H1 (cell line): ENCODE measurements around the gene CTXN1. TPM values are rescaled to one million over a fixed set of nuclear protein-coding genes. Genes with fewer than 3 reads are reported as not detected.

Experiments used
- ASH2L ChIP-seq: fragments of 200-600, 300-600 bp; sonication (generic); IDR thresholded peaks from one replicate; pipeline ENCODE4 v1.7.1; 2017; ENCODE audit warnings: low read length
- BCL11A ChIP-seq, 2 experiments: IDR thresholded peaks; one replicate each; pipeline ENCODE4 v1.6.1; 2011; ENCODE audit warnings: low read depth in 2 of 2, low read length in 2 of 2, mild to moderate bottlenecking in 2 of 2
- CBX5 ChIP-seq: fragments of 300-800, 300-1000 bp; sonication (generic); IDR thresholded peaks from 2 replicates; pipeline ENCODE4 v1.7.1; 2016; ENCODE audit warnings: antibody characterized with exemption, low read length, low read depth
- CREB1 ChIP-seq: IDR thresholded peaks from 2 replicates; pipeline ENCODE4 v1.6.1; 2012; ENCODE audit warnings: inconsistent platforms
- CTBP2 ChIP-seq: IDR thresholded peaks from 2 replicates; pipeline ENCODE4 v1.7.0; 2011; ENCODE audit warnings: borderline replicate concordance, mild to moderate bottlenecking, moderate library complexity, mixed read lengths, low read length; ENCODE audit not compliant: insufficient read depth, insufficient read length
- CTCF ChIP-seq, 3 experiments: IDR thresholded peaks; 1 replicate in 2 of 3; 2 replicates in 1 of 3; pipeline versions ENCODE4 v1.5.1 to v1.6.1; 2011; ENCODE audit warnings: low read length in 3 of 3, mild to moderate bottlenecking in 3 of 3, inconsistent platforms in 2 of 3, low read depth in 1 of 3, moderate library complexity in 1 of 3; ENCODE audit not compliant: insufficient read depth in 1 of 3; ENCODE audit errors: control extremely low read depth in 1 of 3
- EP300 ChIP-seq, 2 experiments: IDR thresholded peaks; 1 replicate in 1 of 2; 2 replicates in 1 of 2; pipeline ENCODE4 v1.6.1; 2011 to 2012; ENCODE audit warnings: low read depth in 2 of 2, low read length in 2 of 2, mild to moderate bottlenecking in 2 of 2, borderline replicate concordance in 1 of 2, inconsistent platforms in 1 of 2, moderate library complexity in 1 of 2
- EZH2 ChIP-seq: fragments of 200-600 bp; sonication (generic); IDR thresholded peaks from 2 replicates; pipeline ENCODE4 v1.7.1; 2012; ENCODE audit warnings: low read depth, mild to moderate bottlenecking, moderate library complexity, low read length, inconsistent platforms; ENCODE audit not compliant: severe bottlenecking
- FOSL1 ChIP-seq: IDR thresholded peaks from 2 replicates; pipeline ENCODE4 v1.6.1; 2011; ENCODE audit warnings: mild to moderate bottlenecking, low read depth, low read length, moderate library complexity; ENCODE audit not compliant: insufficient read depth
- HDAC2 ChIP-seq, 2 experiments: fragments of 300-600 bp in 1 of 2; sonication (generic) in 1 of 2; IDR thresholded peaks; 2 replicates each; pipeline ENCODE4 v1.6.1; 2011 to 2012; ENCODE audit warnings: low read depth in 2 of 2, low read length in 2 of 2, mild to moderate bottlenecking in 2 of 2, moderate library complexity in 2 of 2, borderline replicate concordance in 1 of 2, inconsistent platforms in 1 of 2
- JUN ChIP-seq: IDR thresholded peaks from 2 replicates; pipeline ENCODE4 v1.6.1; 2011; ENCODE audit warnings: low read depth, mild to moderate bottlenecking, improper control_type of control experiment, low read length
- JUND ChIP-seq: IDR thresholded peaks from 2 replicates; pipeline ENCODE4 v1.6.1; 2011; ENCODE audit warnings: mild to moderate bottlenecking, improper control_type of control experiment, low read length
- KDM1A ChIP-seq: fragments of 200-600, 300-600 bp; sonication (generic); IDR thresholded peaks from 2 replicates; pipeline ENCODE4 v1.7.1; 2016; ENCODE audit warnings: mild to moderate bottlenecking, low read length, borderline replicate concordance
- KDM5A ChIP-seq: fragments of 200-600 bp; IDR thresholded peaks from 2 replicates; pipeline ENCODE4 v1.7.1; 2012; ENCODE audit warnings: mild to moderate bottlenecking, low read length, inconsistent platforms, mixed read lengths
- POLR2A ChIP-seq, 2 experiments: IDR thresholded peaks; 1 replicate in 1 of 2; 2 replicates in 1 of 2; pipeline ENCODE4 v1.6.1; 2011; ENCODE audit warnings: low read depth in 2 of 2, low read length in 2 of 2, mild to moderate bottlenecking in 2 of 2; ENCODE audit errors: control extremely low read depth in 1 of 2
- RBBP5 ChIP-seq: IDR thresholded peaks from 2 replicates; pipeline ENCODE4 v1.7.1; 2012; ENCODE audit warnings: low read depth, mild to moderate bottlenecking, inconsistent platforms, low read length, moderate library complexity, borderline replicate concordance
- SAP30 ChIP-seq: fragments of 300-600 bp; sonication (generic); IDR thresholded peaks from 2 replicates; pipeline ENCODE4 v1.7.1; 2012; ENCODE audit warnings: low read length, moderate library complexity, mild to moderate bottlenecking, inconsistent platforms; ENCODE audit not compliant: insufficient read depth, insufficient replicate concordance
- SRF ChIP-seq: IDR thresholded peaks from 2 replicates; pipeline ENCODE4 v1.6.1; 2011; ENCODE audit warnings: mild to moderate bottlenecking, low read depth, low read length, moderate library complexity
- TBP ChIP-seq: IDR thresholded peaks from 2 replicates; pipeline ENCODE4 v1.6.1; 2011; ENCODE audit warnings: low read depth, low read length, improper control_type of control experiment
- TEAD4 ChIP-seq: IDR thresholded peaks from 2 replicates; pipeline ENCODE4 v1.6.1; 2012; ENCODE audit warnings: low read depth, low read length, inconsistent platforms, mixed read lengths
- ZNF274 ChIP-seq: IDR thresholded peaks from 2 replicates; pipeline ENCODE4 v1.7.0; 2012; ENCODE audit warnings: low read length, borderline replicate concordance; ENCODE audit errors: extremely low read depth
- polyA plus RNA-seq, 7 experiments: library from polyadenylated mRNA; depleted of rRNA in 3 of 7; stranded (reverse) in 5 of 7; unstranded in 2 of 7; fragments of >200 nt in 5 of 7; fragments of 200-250 nt in 2 of 7; gene quantifications; 1 replicate in 5 of 7; 2 replicates in 1 of 7; 4 replicates in 1 of 7; pipeline versions ENCODE4 v1.2.1 to v1.2.3, GENCODE V29; 2011 to 2013; ENCODE audit warnings: missing spikeins in 2 of 7, mixed read lengths in 2 of 7
- total RNA-seq: library from RNA; stranded (reverse); fragmentation: NEBNext Ultra II Directional; extraction: Animal tissue kit (Norgen Biotek cat#: 25700); gene quantifications from 2 replicates; pipeline ENCODE4 v1.2.1, GENCODE V29; 2021

CTXN1 gene
- total and polyA plus RNA-seq, 2 of the 8 experiments (the other 6 are each of a cell fraction or from before 2014, with no cell fraction given), result 16.4 to 58.0 TPM

GRCh38 chr19:7916103-7916954, 9.6 kb downstream of the CTXN1 start (continued):
- TF ChIP-seq KDM5A (no peak), TBP (peak; percentile 89), SRF (no peak), EZH2 (peak; percentile 43), TEAD4 (no peak), CTCF (IDR thresholded peaks at IDR 0.05; ENCODE audit: control extremely low read depth in 1 of 3, insufficient read depth in 1 of 3, low read depth in 1 of 3, low read length in 3 of 3) (peak in 2 of 3 experiments; percentile 30 to 40; a peak in 3 of 4 replicates), RBBP5 (no peak; the same call in 1 of the 2 replicates), FOSL1 (no peak), KDM1A (no peak), SAP30 (no peak), CBX5 (no peak), JUN (no peak), JUND (no peak), EP300 (IDR thresholded peaks at IDR 0.05; ENCODE audit: borderline replicate concordance in 1 of 2, low read depth in 2 of 2, low read length in 2 of 2) (0 out of 3 replicates have a peak, but pooled peaks of 1 of the 2 experiments have one; percentile 13), HDAC2 (IDR thresholded peaks at IDR 0.05; ENCODE audit: borderline replicate concordance in 1 of 2, low read depth in 2 of 2, low read length in 2 of 2) (no peak), POLR2A (IDR thresholded peaks at IDR 0.05; ENCODE audit: control extremely low read depth in 1 of 2, low read depth in 2 of 2, low read length in 2 of 2) (no peak), BCL11A (IDR thresholded peaks at IDR 0.05; ENCODE audit: low read depth in 2 of 2, low read length in 2 of 2) (no peak), ZNF274 (no peak), CREB1 (no peak), CTBP2 (no peak), ASH2L (peak; percentile 8)
